ENCODE data around the gene CDK7. TPM values are rescaled to one million over a fixed set of nuclear protein-coding genes. Genes with fewer than 3 reads are reported as not detected.

CDK7 gene
- total RNA-seq, 1 experiment from 2014 or later = 53.4 TPM

- no peak overlapping the region for H3K4ac ChIP-seq (ENCODE audit: low read depth, low read length)
- H4K8ac ChIP-seq (replicated peaks; ENCODE audit: insufficient read length, low read depth, low read length) = no peak overlapping the region
- H2BK15ac ChIP-seq (ENCODE audit: low read depth, low read length) = no peak overlapping the region
- no peak overlapping the region for H3K27ac ChIP-seq (ENCODE audit: insufficient read length, low read depth, low read length)
- H2BK20ac ChIP-seq (ENCODE audit: low read depth, low read length, poor library complexity, severe bottlenecking) = no peak overlapping the region
- H3K9ac ChIP-seq (ENCODE audit: extremely low read depth, insufficient read length, low read length) = no peak overlapping the region
- no peaks in the 10 kb centered on the region for H3K79me2 ChIP-seq (ENCODE audit: insufficient read depth, low read length)
- no peaks in the 10 kb centered on the region for H3K23me2 ChIP-seq (ENCODE audit: insufficient read length, low read depth, low read length, poor library complexity, severe bottlenecking)
- no peaks in the 10 kb centered on the region for H3K27me3 ChIP-seq (ENCODE audit: insufficient read depth, low read length)
- peak; percentile 88 for DNase-seq
- no peak overlapping the region for H3K23ac ChIP-seq (ENCODE audit: insufficient read length, low read depth, low read length)
- WGBS (ENCODE audit: extremely low coverage, insufficient read length, low lambda C conversion rate) = no CpG with 5 or more reads among the region's 11 CpGs
- no peak overlapping the region for H3K4me3 Mint-ChIP-seq
- H2BK120ac ChIP-seq (ENCODE audit: low read depth, low read length, poor library complexity, severe bottlenecking) = no peak overlapping the region
- H3K9me3 Mint-ChIP-seq = no peaks in the 10 kb centered on the region
- no peak overlapping the region for H2AFZ ChIP-seq (ENCODE audit: low read length)
- H4K91ac ChIP-seq (ENCODE audit: insufficient read length, low read depth, low read length) = no peak overlapping the region
- peak overlapping the region in 2 of 3 experiments; percentile 59 to 80; a peak in 3 of 7 replicates for H3K27ac Mint-ChIP-seq
- no peak overlapping the region for H3K18ac ChIP-seq (ENCODE audit: insufficient read length, low read depth, low read length)
- no peak overlapping the region for H2BK12ac ChIP-seq (ENCODE audit: insufficient read length, low read depth, low read length)
- no peak overlapping the region for H3K4me2 ChIP-seq (ENCODE audit: insufficient read depth, insufficient read length, low read length)
- H3K14ac ChIP-seq (ENCODE audit: insufficient read depth, low read length) = no peak overlapping the region
- peak; percentile 86 for TF ChIP-seq CTCF (conservative IDR thresholded peaks at IDR 0.05)
- no peaks in the 10 kb centered on the region for H4K20me1 ChIP-seq (ENCODE audit: control insufficient read depth, insufficient read depth, insufficient read length)
- H3K4me1 Mint-ChIP-seq = no peaks in the 10 kb centered on the region
- H3K36me3 Mint-ChIP-seq (ENCODE audit: insufficient read depth in 1 of 3, low read depth in 3 of 3) = peaks cover 31 to 69% (median 62%) of the 10 kb centered on the region in 3 experiments; a peak in 6 of 7 replicates
- no peak overlapping the region for H3K56ac ChIP-seq (ENCODE audit: insufficient read length, low read depth, low read length)
- no peaks in the 10 kb centered on the region for H3K9me3 ChIP-seq (ENCODE audit: control insufficient read depth, low read depth, low read length)
- no peak overlapping the region for H3T11ph ChIP-seq (ENCODE audit: low read length)
- H3K79me1 ChIP-seq (ENCODE audit: insufficient read depth, low read depth, low read length, poor library complexity, severe bottlenecking) = no peaks in the 10 kb centered on the region
- no peaks in the 10 kb centered on the region for H3K27me3 Mint-ChIP-seq (ENCODE audit: low read depth)
- no peak overlapping the region for H4K5ac ChIP-seq (ENCODE audit: insufficient read length, low read depth, low read length)
- no peaks in the 10 kb centered on the region for H3K4me1 ChIP-seq (ENCODE audit: insufficient read depth, low read length)
- no peak overlapping the region for H2BK5ac ChIP-seq (ENCODE audit: insufficient read length, low read length)
- H2AK5ac ChIP-seq (ENCODE audit: insufficient read length, low read length) = no peak overlapping the region
Measured at GRCh38 chr5:69265931-69266330, 31.2 kb downstream of the CDK7 start.
